ENCODE measurements around the gene DLL3. TPM values are rescaled to one million over a fixed set of nuclear protein-coding genes. Genes with fewer than 3 reads are reported as not detected.
A peak's percentile ranks its signal among the peaks of the same experiment; 100 is the strongest.

DLL3 gene
- total RNA-seq, 3 donors from 2014 or later = 1.7 to 3.3 (median 1.7) TPM

GRCh38 chr19:39516270-39516669 is 17.5 kb downstream of the DLL3 start:
- peaks cover 2% of the 10 kb centered on the region for H3K36me3 Mint-ChIP-seq (ENCODE audit: insufficient read depth)
- H3K4me1 Mint-ChIP-seq (ENCODE audit: low read depth) = peaks cover 12% of the 10 kb centered on the region
- H3K9me3 Mint-ChIP-seq = no peaks in the 10 kb centered on the region
- H3K4me3 Mint-ChIP-seq = peak overlapping the region; percentile 59
- ATAC-seq = no peak
- H3K27me3 Mint-ChIP-seq (ENCODE audit: low read depth) = peaks cover 58% of the 10 kb centered on the region
- no peak for DNase-seq

DNA sequence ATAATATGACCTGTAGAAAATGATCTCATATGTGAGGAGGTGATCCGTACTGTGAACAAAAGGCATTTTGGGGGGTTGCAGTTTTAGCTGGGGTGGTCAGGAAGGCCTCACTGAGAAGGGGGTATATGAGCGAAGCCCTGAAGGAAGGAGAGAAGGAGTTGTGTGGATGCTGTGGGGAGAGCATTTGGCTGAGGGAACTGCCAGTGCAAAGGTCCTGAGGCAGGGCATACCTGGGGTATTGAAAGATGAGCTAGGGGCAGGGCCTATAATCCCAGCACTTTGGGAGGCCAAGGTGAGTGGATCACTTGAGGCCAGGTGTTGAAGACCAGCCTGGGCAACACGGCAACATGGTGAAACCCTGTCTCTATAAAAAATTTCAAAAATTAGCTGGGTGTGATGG is 18.7 kb downstream of the DLL3 start:
- Mint-ChIP-seq H3K27me3 (ENCODE audit: low read depth) (peaks cover 52% of the 10 kb centered on the region), H3K9me3 (no peaks in the 10 kb centered on the region), H3K36me3 (ENCODE audit: insufficient read depth) (peaks cover 2% of the 10 kb centered on the region), H3K4me3 (no peak overlapping the region), H3K4me1 (ENCODE audit: low read depth) (peaks cover 12% of the 10 kb centered on the region)
- ATAC-seq = no peak
- no peak for DNase-seq

- no peak for DNase-seq
- Mint-ChIP-seq H3K27me3 (ENCODE audit: low read depth) (peaks cover 45% of the 10 kb centered on the region), H3K36me3 (ENCODE audit: insufficient read depth) (peaks cover 2% of the 10 kb centered on the region), H3K4me1 (ENCODE audit: low read depth) (peaks cover 12% of the 10 kb centered on the region), H3K4me3 (no peak overlapping the region), H3K9me3 (no peaks in the 10 kb centered on the region)
- no peak for ATAC-seq
Measured at GRCh38 chr19:39518458-39518857, 19.7 kb downstream of the DLL3 start.

DNA sequence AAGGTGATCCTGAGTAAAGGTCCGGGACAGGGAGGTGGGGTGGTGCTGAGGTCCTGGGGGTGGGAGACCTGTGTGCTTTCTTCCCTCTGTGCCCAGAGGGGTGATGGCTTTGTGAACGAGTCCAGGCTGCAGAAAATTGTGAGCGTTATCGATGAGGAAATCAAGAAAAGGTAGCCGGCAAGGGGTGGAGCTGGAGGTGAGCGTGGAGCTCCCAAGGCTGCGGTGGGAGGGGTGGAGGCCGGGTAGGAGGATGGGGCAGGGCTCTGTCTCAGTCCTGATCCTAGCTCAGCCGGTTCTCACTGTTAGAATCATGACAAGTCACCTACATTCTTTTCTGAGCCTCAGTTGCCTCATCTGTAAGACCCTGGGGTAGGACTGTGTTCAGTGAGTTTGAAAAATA is 20.2 kb downstream of the DLL3 start:
- no peaks in the 10 kb centered on the region for H3K9me3 Mint-ChIP-seq
- H3K36me3 Mint-ChIP-seq (ENCODE audit: insufficient read depth) = peaks cover 2% of the 10 kb centered on the region
- peaks cover 42% of the 10 kb centered on the region for H3K27me3 Mint-ChIP-seq (ENCODE audit: low read depth)
- no peak for DNase-seq
- peaks cover 12% of the 10 kb centered on the region for H3K4me1 Mint-ChIP-seq (ENCODE audit: low read depth)
- no peak for ATAC-seq
- H3K4me3 Mint-ChIP-seq = no peak overlapping the region

- peaks cover 5% of the 10 kb centered on the region for H3K4me1 Mint-ChIP-seq (ENCODE audit: low read depth)
- no peak overlapping the region for H3K4me3 Mint-ChIP-seq
- peaks cover 25% of the 10 kb centered on the region for H3K27me3 Mint-ChIP-seq (ENCODE audit: low read depth)
- peaks cover 2% of the 10 kb centered on the region for H3K36me3 Mint-ChIP-seq (ENCODE audit: insufficient read depth)
- DNase-seq (no peak), ATAC-seq (no peak)
- no peaks in the 10 kb centered on the region for H3K9me3 Mint-ChIP-seq
Measured at GRCh38 chr19:39520541-39521484, 22.1 kb downstream of the DLL3 start.

- H3K27me3 Mint-ChIP-seq (ENCODE audit: low read depth) = no peaks in the 10 kb centered on the region
- no peak for DNase-seq
- no peak for ATAC-seq
- peaks cover 4% of the 10 kb centered on the region for H3K4me1 Mint-ChIP-seq (ENCODE audit: low read depth)
- no peak overlapping the region for H3K4me3 Mint-ChIP-seq
- H3K36me3 Mint-ChIP-seq (ENCODE audit: insufficient read depth) = no peaks in the 10 kb centered on the region
- H3K9me3 Mint-ChIP-seq = no peaks in the 10 kb centered on the region
Measured at GRCh38 chr19:39524495-39524894, 25.7 kb downstream of the DLL3 start.

- no peak for DNase-seq
- Mint-ChIP-seq H3K4me1 (ENCODE audit: low read depth) (peaks cover 4% of the 10 kb centered on the region), H3K4me3 (no peak overlapping the region), H3K27me3 (ENCODE audit: low read depth) (no peaks in the 10 kb centered on the region), H3K36me3 (ENCODE audit: insufficient read depth) (no peaks in the 10 kb centered on the region), H3K9me3 (no peaks in the 10 kb centered on the region)
- ATAC-seq = no peak
Measured at GRCh38 chr19:39525205-39525604, 26.5 kb downstream of the DLL3 start.

GRCh38 chr19:39531834-39532232 is 33.1 kb downstream of the DLL3 start:
- Mint-ChIP-seq H3K4me3 (peak overlapping the region; percentile 88), H3K4me1 (ENCODE audit: low read depth) (peaks cover 15% of the 10 kb centered on the region), H3K27me3 (ENCODE audit: low read depth) (no peaks in the 10 kb centered on the region), H3K36me3 (ENCODE audit: insufficient read depth) (no peaks in the 10 kb centered on the region), H3K9me3 (no peaks in the 10 kb centered on the region)
- DNase-seq = no peak
- no peak for ATAC-seq

- Mint-ChIP-seq H3K4me1 (ENCODE audit: low read depth) (peaks cover 15% of the 10 kb centered on the region), H3K36me3 (ENCODE audit: insufficient read depth) (no peaks in the 10 kb centered on the region)
- DNase-seq = peak; percentile 94
Measured at GRCh38 chr19:39532233-39533002, 33.7 kb downstream of the DLL3 start, which contains the start of gene EID2B. EID2B (minus strand) TSS chr19:39532852; CDS start chr19:39532802, 50 bp downstream.

GRCh38 chr19:39533003-39533512 is 34.3 kb downstream of the DLL3 start:
- no peaks in the 10 kb centered on the region for H3K9me3 Mint-ChIP-seq
- peaks cover under 1% of the 10 kb centered on the region for H3K36me3 Mint-ChIP-seq (ENCODE audit: insufficient read depth)
- no peaks in the 10 kb centered on the region for H3K27me3 Mint-ChIP-seq (ENCODE audit: low read depth)
- peak overlapping the region; percentile 88 for H3K4me3 Mint-ChIP-seq
- H3K4me1 Mint-ChIP-seq (ENCODE audit: low read depth) = peaks cover 21% of the 10 kb centered on the region
- DNase-seq (no peak), ATAC-seq (peak in 1 of 2 donors; percentile 14)

More at GRCh38 chr19:39532233-39533002, 33.7 kb downstream of the DLL3 start, which contains the start of gene EID2B:
- Mint-ChIP-seq H3K9me3 (no peaks in the 10 kb centered on the region), H3K4me3 (peak within 1 kb of the TSS; percentile 88), H3K27me3 (ENCODE audit: low read depth) (no peaks in the 10 kb centered on the region)
- ATAC-seq = peak; percentile 92 to 94

- Mint-ChIP-seq H3K9me3 (no peaks in the 10 kb centered on the region), H3K27me3 (ENCODE audit: low read depth) (no peaks in the 10 kb centered on the region), H3K36me3 (ENCODE audit: insufficient read depth) (peaks cover 5% of the 10 kb centered on the region), H3K4me3 (no peak overlapping the region), H3K4me1 (ENCODE audit: low read depth) (peaks cover 22% of the 10 kb centered on the region)
- no peak for DNase-seq
- no peak for ATAC-seq
Measured at GRCh38 chr19:39533791-39534190, 35.0 kb downstream of the DLL3 start.

DNA sequence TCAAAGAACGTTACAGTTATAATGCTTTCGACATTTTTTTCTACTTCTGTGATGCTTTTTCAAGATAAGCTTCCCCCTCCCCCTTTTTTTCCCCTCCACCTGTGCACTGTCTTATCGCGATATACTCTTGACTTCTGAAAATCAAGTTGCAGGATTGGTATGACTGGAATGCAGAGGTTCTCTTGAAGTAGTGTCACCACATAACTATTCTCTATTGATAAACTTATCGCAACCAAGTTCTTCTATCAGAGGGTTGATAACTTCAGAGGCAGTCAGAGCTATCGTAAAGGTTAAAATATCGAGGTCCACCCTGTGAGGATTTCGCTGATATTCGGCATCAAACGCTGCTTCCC is 40.4 kb downstream of the DLL3 start:
- no peaks in the 10 kb centered on the region for H3K27me3 Mint-ChIP-seq (ENCODE audit: low read depth)
- peak; percentile 3 for ATAC-seq
- peak overlapping the region; percentile 93 for H3K4me3 Mint-ChIP-seq
- H3K4me1 Mint-ChIP-seq (ENCODE audit: low read depth) = peaks cover 44% of the 10 kb centered on the region
- peaks cover 5% of the 10 kb centered on the region for H3K36me3 Mint-ChIP-seq (ENCODE audit: insufficient read depth)
- H3K9me3 Mint-ChIP-seq = no peaks in the 10 kb centered on the region
- DNase-seq = no peak

DNA sequence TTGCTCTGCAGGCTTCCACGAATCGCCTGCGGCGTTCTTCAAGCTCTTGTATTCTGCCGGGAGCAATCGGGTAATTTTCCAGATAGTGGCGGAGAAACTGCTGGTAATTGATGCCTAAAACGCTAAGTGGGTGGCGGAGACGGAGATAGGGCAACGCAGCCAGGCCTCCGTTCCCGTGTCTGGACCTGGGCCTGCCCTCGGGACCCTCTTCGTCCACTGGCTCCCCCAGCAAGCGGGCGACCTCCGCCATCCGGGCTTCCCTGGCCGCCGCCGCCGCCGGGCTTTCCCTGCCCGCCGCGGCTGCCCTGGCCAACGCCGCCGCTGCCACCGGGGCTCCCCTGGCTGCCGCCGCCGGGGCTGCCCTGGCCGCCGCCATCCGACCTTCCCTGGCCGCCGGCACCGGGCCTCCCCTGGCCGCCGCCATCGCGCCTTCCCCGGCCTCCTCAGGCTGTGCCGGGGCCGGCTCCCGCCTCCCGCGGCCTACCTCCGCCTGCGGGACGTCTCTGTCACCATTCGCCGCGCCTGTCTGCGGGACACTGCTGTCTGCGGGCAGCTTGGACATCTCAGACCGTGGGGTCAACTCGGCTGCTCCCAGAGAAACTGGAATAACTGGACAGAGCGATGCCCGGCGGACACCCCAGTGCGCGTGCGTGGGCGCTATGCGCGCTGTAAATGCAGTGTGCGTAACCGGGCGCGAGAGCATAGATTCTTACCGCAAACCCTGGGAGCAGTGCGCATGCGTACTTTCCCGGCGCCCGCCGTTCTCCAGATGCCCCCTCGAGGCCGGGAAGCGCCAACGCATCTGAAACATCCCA is 41.0 kb downstream of the DLL3 start, which contains the start of gene EID2:
Gene EID2, minus strand, starts transcription at position 644 of the 815 bp plus-strand sequence. Its CDS starts 82 bp downstream, at position 562.
- Mint-ChIP-seq H3K4me3 (peak within 1 kb of the TSS; percentile 95), H3K27me3 (ENCODE audit: low read depth) (no peaks in the 10 kb centered on the region), H3K36me3 (ENCODE audit: insufficient read depth) (peaks cover 5% of the 10 kb centered on the region), H3K9me3 (no peaks in the 10 kb centered on the region), H3K4me1 (ENCODE audit: low read depth) (peaks cover 50% of the 10 kb centered on the region)
- peak; percentile 94 for DNase-seq
- peak; percentile 89 for ATAC-seq

GRCh38 chr19:39540333-39540673 is 41.6 kb downstream of the DLL3 start:
- ATAC-seq = no peak
- H3K36me3 Mint-ChIP-seq (ENCODE audit: insufficient read depth) = peaks cover 5% of the 10 kb centered on the region
- H3K4me3 Mint-ChIP-seq = peak overlapping the region; percentile 95
- no peak for DNase-seq
- peaks cover 53% of the 10 kb centered on the region for H3K4me1 Mint-ChIP-seq (ENCODE audit: low read depth)
- no peaks in the 10 kb centered on the region for H3K9me3 Mint-ChIP-seq
- H3K27me3 Mint-ChIP-seq (ENCODE audit: low read depth) = no peaks in the 10 kb centered on the region

All from activated T-cell treated with anti-CD3 and anti-CD28 coated beads, Interleukin-2, amount 50 U/mL, for 4 hours (primary cell).